Measurements from ENCODE around the gene EHD2.

The EHD2 gene

DNA sequence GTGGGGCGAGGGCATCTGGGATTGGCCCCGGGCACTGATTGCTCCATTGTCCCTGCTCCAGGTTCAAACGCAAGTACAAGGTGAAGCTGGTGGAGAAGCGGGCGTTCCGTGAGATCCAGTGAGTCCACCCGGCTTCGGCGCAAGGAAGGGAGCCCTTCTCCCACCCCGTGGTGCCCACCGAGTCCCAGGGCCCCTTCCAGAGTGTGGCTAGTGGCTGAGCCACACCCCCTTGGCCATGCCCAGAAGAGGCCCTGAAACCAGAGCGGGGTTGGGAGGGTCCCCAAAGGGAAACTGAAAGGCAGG is 43.4 kb downstream of the EHD2 start:
- in situ Hi-C loops (cut with HindIII; ENCODE audit: low sequenced_read_pairs) = no loop called here
- TF ChIP-seq, protein P1, sequence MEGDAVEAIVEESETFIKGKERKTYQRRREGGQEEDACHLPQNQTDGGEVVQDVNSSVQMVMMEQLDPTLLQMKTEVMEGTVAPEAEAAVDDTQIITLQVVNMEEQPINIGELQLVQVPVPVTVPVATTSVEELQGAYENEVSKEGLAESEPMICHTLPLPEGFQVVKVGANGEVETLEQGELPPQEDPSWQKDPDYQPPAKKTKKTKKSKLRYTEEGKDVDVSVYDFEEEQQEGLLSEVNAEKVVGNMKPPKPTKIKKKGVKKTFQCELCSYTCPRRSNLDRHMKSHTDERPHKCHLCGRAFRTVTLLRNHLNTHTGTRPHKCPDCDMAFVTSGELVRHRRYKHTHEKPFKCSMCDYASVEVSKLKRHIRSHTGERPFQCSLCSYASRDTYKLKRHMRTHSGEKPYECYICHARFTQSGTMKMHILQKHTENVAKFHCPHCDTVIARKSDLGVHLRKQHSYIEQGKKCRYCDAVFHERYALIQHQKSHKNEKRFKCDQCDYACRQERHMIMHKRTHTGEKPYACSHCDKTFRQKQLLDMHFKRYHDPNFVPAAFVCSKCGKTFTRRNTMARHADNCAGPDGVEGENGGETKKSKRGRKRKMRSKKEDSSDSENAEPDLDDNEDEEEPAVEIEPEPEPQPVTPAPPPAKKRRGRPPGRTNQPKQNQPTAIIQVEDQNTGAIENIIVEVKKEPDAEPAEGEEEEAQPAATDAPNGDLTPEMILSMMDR (IDR thresholded peaks at IDR 0.05; ENCODE audit: low read depth, low read length) = no peak
- no peak for DNase-seq (ENCODE audit: low read depth, low spot score)
- H3K4me3 ChIP-seq (ENCODE audit: low read depth, low read length) = no peak overlapping the region

DNA sequence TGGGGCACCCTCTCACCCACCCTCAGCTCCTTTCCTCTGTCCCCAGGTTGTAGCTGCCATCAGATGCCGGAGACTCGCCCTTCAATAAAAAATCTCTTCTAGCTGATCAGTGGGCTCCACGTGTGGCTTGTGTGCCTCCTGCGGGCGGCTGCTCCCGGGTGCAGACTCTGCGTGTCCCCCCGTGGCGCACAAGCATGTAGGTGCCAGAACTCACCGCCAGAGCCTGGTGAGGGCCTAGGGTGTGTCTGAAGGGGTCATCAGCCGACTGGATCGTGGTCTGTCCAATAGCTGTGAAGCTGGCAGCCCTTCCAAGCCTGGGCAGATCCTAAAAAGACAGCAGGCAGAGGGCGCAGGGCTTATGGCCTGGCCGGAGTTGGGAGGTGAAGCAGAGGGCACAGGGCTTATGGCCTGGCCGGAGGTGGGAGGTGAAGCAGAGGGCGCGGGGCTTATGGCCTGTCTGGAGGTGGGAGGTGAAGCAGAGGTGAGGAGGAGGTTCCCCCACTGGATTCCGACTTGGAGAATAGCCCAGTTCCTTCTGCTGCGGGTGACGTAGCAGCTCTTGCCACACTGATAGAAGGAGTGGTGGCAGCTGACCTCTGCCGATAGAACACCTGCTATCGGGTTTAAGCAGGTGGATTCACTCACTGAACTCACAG is 43.9 kb downstream of the EHD2 start:
- TF ChIP-seq, protein P1 (IDR thresholded peaks at IDR 0.05; ENCODE audit: low read depth, low read length) = no peak
- H3K4me3 ChIP-seq (ENCODE audit: low read depth, low read length) = no peak overlapping the region
- in situ Hi-C loops (cut with HindIII; ENCODE audit: low sequenced_read_pairs) = no loop called here
- no peak for DNase-seq (ENCODE audit: low read depth, low spot score)

DNA sequence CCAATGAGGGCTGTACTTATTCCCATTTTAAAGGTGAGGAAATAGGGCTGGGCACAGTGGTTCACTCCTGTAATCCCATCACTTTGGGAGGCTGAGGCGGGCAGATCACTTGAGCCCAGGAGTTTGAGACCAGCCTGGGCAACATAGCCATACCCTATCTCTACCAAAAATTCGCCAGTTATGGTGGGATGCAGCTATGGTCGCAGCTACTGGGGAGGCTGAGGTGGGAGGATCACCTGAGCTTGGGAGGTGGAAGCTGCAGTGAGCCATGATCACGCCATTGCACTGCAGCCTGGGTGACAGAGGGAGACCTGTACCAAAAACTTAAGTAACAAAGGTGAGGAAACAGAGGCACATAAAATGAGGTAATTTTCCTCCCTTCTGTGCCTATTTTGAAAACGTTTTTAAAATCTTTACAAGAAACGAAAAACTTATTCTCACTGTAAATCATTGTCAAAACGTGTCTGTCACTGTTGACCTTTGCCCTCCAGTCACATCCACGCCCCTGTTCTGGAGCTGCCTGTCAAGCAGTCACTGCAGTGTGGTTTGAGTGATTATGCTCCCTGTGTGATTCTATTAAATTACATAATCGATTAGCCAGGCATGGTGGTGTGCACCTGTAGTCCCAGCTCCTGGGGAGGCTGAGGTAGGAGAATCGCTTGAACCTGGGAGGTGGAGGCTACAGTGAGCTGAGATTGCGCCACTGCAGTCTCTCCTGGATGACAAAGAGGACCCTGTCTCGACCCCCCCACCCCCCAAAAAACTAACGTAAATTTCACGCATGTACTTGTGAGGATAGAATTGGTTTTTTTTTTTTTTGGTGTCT is 44.6 kb downstream of the EHD2 start:
- no peak overlapping the region for H3K4me3 ChIP-seq (ENCODE audit: low read depth, low read length)
- in situ Hi-C loops (cut with HindIII; ENCODE audit: low sequenced_read_pairs) = no loop called here
- DNase-seq (ENCODE audit: low read depth, low spot score) = no peak
- TF ChIP-seq, protein P1 (IDR thresholded peaks at IDR 0.05; ENCODE audit: low read depth, low read length) = no peak

DNA sequence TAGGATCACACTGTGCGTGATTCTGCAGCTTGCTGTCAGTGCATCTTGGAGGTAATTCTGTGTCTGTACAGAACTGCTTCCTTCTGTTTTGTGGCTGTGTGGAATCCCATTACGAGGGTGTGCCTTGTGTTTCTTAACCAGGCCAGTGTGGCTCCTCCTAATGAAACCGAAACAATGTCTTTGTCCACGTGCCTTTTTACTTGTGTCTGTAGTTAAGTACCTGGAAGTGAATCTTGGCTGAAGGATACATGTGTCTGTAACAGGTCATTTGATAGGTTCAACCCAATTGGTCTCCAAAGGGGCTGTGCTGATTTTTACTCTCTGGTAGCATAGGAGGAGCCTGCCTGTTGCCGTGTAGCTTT is 45.2 kb downstream of the EHD2 start:
- in situ Hi-C loops (cut with HindIII; ENCODE audit: low sequenced_read_pairs) = no loop called here
- no peak overlapping the region for H3K4me3 ChIP-seq (ENCODE audit: low read depth, low read length)
- no peak for DNase-seq (ENCODE audit: low read depth, low spot score)
- TF ChIP-seq, protein P1 (IDR thresholded peaks at IDR 0.05; ENCODE audit: low read depth, low read length) = no peak

DNA sequence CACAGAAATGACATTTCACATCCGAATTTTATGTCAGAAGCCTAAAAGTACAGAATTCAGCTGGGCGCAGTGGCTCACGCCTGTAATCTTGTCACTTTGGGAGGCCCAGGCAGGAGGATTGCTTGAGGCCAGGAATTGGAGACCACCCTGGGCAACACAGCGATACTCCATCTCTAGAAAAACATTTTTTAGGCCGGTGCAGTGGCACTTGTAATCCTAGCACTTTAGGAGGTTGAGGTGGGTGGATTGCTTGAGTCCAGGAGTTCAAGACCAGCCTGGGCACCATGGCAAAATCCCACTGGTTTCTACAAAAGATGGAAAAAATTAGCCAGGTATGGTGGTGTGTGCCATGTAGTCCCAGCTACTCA is 47.4 kb downstream of the EHD2 start:
- no peak overlapping the region for H3K4me3 ChIP-seq (ENCODE audit: low read depth, low read length)
- in situ Hi-C loops (cut with HindIII; ENCODE audit: low sequenced_read_pairs) = no loop called here
- no peak for DNase-seq (ENCODE audit: low read depth, low spot score)
- TF ChIP-seq, protein P1 (IDR thresholded peaks at IDR 0.05; ENCODE audit: low read depth, low read length) = no peak

DNA sequence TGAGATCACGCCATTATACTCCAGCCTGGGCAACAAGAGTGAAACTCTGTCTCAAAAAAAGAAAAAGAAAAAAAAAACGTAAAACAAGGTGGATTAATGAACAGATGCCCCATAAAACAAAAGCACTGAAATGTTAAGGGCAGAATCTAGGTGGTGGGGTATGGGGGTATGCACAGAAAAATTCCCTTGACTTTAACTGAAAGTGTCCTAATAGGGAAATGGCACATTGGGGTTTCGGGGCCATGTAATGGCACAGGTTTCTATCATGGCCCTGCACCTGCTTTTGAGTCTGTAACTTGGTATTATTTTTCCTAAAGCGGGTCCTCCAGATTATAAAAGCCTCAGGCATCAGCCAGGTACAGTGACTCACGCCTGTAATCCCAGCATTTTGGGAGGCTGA is 48.3 kb downstream of the EHD2 start:
- DNase-seq (ENCODE audit: low read depth, low spot score) = no peak
- in situ Hi-C loops (cut with HindIII; ENCODE audit: low sequenced_read_pairs) = no loop called here
- TF ChIP-seq, protein P1 (IDR thresholded peaks at IDR 0.05; ENCODE audit: low read depth, low read length) = no peak
- no peak overlapping the region for H3K4me3 ChIP-seq (ENCODE audit: low read depth, low read length)
